Gastrocnemius medialis (tissue), 4 donors: ENCODE data around the gene ATP6AP2. TPM values are rescaled to one million over a fixed set of nuclear protein-coding genes. Genes with fewer than 3 reads are reported as not detected.
A peak's percentile ranks its signal among the peaks of the same experiment; 100 is the strongest.

ENCODE experiments used
- ATAC-seq, 2 donors: fragments of 150-250 bp; one replicate each; pipeline ENCODE4 v1.9.1; 2016
- DNase-seq, 2 donors: peaks; one replicate each; pipeline ENCODE4 v3.0.0-alpha.2; 2019
- H3K27ac ChIP-seq, 4 donors: fragments of 200-600 bp; sonication (generic); 1 replicate in 1 of 4; 2 replicates in 3 of 4; pipeline ENCODE4 v1.5.1; 2016 to 2018; ENCODE audit warnings: mild to moderate bottlenecking in 2 of 4, moderate library complexity in 1 of 4
- H3K27me3 ChIP-seq, 3 donors: fragments of 200-600 bp; sonication (generic) in 2 of 3; 1 replicate in 1 of 3; 2 replicates in 2 of 3; pipeline versions ENCODE4 v1.5.1 to v1.6.0; 2016 to 2019; ENCODE audit warnings: mild to moderate bottlenecking in 1 of 3, moderate library complexity in 1 of 3
- H3K36me3 ChIP-seq, 2 donors: fragments of 200-600 bp; sonication (generic) in 1 of 2; one replicate each; pipeline ENCODE4 v1.5.1; 2017 to 2018
- H3K4me1 ChIP-seq, 2 donors: fragments of 200-600 bp; sonication (generic) in 1 of 2; one replicate each; pipeline ENCODE4 v1.5.1; 2016 to 2017; ENCODE audit warnings: mild to moderate bottlenecking in 2 of 2
- H3K4me3 ChIP-seq, 4 donors: fragments of 200-600 bp; sonication (generic) in 3 of 4; 1 replicate in 1 of 4; 2 replicates in 3 of 4; pipeline ENCODE4 v1.5.1; 2016 to 2019; ENCODE audit warnings: mild to moderate bottlenecking in 2 of 4
- H3K9me3 ChIP-seq, 3 donors: fragments of 200-600 bp; sonication (generic) in 2 of 3; 1 replicate in 1 of 3; 2 replicates in 2 of 3; pipeline ENCODE4 v1.5.1; 2016 to 2019
- POLR2A ChIP-seq, 2 donors: fragments of 450-650 bp; IDR thresholded peaks; one replicate each; pipeline ENCODE4 v1.6.1; 2017; ENCODE audit warnings: antibody characterized with exemption in 2 of 2, mild to moderate bottlenecking in 2 of 2, moderate library complexity in 2 of 2
- in situ Hi-C, 4 donors: fragments of 200-750 bp; cut with MboI; loops; one replicate each; pipeline versions ENCODE4 v1.15.0 to v1.8.0; 2017; ENCODE audit warnings: low sequenced_read_pairs in 4 of 4
- intact Hi-C: fragments of 100-400 bp; cut with DNase I; formaldehyde crosslinking; loops from one replicate; pipeline ENCODE4 v1.15.1; 2023; ENCODE audit warnings: low total_unique reads
- total RNA-seq, 4 donors: library from RNA; depleted of rRNA; stranded (reverse); fragments of >200 nt; gene quantifications; one replicate each; pipeline versions ENCODE4 v1.1.0 to v1.2.3, GENCODE V29; 2016
- TF ChIP-seq, protein P1 (sequence below), 5 experiments: fragments of 450-650 bp in 3 of 5; fragments of 200-600 bp in 2 of 5; sonication (generic) in 2 of 5; IDR thresholded peaks in 4 of 5; conservative IDR thresholded peaks in 1 of 5; 1 replicate in 4 of 5; 2 replicates in 1 of 5; pipeline ENCODE4 v1.5.1; 2016 to 2019; ENCODE audit warnings: antibody characterized with exemption in 5 of 5, mild to moderate bottlenecking in 3 of 5, moderate library complexity in 3 of 5

The ATP6AP2 gene
- total RNA-seq, 4 donors from 2014 or later: 23.2 to 40.1 (median 31.5) TPM

- DNase-seq (no peak), ATAC-seq (no peak)
- no peaks in the 10 kb centered on the region for H3K27me3 ChIP-seq
- no peak overlapping the region for H3K4me3 ChIP-seq
- intact Hi-C loops (no loop called here), in situ Hi-C loops (no loop called here)
- TF ChIP-seq POLR2A (IDR thresholded peaks at IDR 0.05): no peak
- TF ChIP-seq, protein P1, sequence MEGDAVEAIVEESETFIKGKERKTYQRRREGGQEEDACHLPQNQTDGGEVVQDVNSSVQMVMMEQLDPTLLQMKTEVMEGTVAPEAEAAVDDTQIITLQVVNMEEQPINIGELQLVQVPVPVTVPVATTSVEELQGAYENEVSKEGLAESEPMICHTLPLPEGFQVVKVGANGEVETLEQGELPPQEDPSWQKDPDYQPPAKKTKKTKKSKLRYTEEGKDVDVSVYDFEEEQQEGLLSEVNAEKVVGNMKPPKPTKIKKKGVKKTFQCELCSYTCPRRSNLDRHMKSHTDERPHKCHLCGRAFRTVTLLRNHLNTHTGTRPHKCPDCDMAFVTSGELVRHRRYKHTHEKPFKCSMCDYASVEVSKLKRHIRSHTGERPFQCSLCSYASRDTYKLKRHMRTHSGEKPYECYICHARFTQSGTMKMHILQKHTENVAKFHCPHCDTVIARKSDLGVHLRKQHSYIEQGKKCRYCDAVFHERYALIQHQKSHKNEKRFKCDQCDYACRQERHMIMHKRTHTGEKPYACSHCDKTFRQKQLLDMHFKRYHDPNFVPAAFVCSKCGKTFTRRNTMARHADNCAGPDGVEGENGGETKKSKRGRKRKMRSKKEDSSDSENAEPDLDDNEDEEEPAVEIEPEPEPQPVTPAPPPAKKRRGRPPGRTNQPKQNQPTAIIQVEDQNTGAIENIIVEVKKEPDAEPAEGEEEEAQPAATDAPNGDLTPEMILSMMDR (IDR thresholded peaks at IDR 0.05 in 4 of 5, conservative IDR thresholded peaks at IDR 0.05 in 1 of 5): no peak
- H3K4me1 ChIP-seq: no peaks in the 10 kb centered on the region
- no peaks in the 10 kb centered on the region for H3K9me3 ChIP-seq
- peaks cover 0 to 51% of the 10 kb centered on the region in 2 donors for H3K36me3 ChIP-seq
- no peak overlapping the region for H3K27ac ChIP-seq
These were observed 47.7 kb downstream of the ATP6AP2 start for GRCh38 chrX:40628506-40628905.

DNA sequence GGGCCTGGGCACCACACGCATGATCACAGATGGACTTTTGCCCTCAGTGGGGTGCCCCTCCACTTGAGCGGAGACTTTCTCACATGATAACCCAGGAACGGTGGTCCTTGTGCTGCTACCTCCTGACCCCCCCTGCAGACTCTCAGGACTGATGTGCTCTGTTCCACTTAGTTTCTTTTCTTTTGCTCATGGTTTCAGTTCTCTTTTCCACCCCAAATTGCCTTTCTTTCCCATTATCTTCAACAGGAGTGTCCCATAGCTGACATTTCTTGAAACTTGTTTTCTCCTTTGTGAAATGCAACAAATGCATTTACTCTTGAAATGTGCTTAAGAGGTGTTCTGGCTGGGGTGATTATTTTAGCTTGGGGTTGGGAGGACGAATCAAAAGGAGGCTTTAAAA is 51.4 kb downstream of the ATP6AP2 start:
- no peak for DNase-seq
- no peaks in the 10 kb centered on the region for H3K9me3 ChIP-seq
- H3K36me3 ChIP-seq: peaks cover 0 to 84% of the 10 kb centered on the region in 2 donors
- ATAC-seq: no peak
- intact Hi-C loops: no loop called here
- H3K27ac ChIP-seq: no peak overlapping the region
- no peaks in the 10 kb centered on the region for H3K27me3 ChIP-seq
- no peak overlapping the region for H3K4me3 ChIP-seq
- in situ Hi-C loops: no loop called here
- TF ChIP-seq, protein P1 (IDR thresholded peaks at IDR 0.05 in 4 of 5, conservative IDR thresholded peaks at IDR 0.05 in 1 of 5): no peak
- TF ChIP-seq POLR2A (IDR thresholded peaks at IDR 0.05): no peak
- H3K4me1 ChIP-seq: no peaks in the 10 kb centered on the region

DNA sequence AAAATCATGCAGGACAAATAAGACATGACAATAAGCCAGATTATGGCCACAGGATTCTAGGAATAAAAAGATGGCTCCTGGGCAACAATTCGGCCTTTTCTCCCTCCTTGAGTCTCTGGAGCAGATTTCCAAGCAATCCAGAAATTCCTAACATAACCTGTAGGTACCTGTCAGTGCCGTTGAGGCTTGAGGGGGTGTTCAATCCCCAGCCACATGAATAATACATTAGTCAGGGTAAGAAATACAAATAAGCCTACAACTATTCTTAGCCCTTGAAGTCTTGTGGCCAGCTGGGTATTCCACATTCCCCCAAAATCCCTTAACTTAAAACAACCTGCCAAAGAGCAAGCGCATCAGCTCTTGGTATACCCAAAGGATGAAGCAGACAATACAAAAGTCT is 56.9 kb downstream of the ATP6AP2 start:
- Histone ChIP-seq H3K9me3 (no peaks in the 10 kb centered on the region), H3K4me3 (no peak overlapping the region), H3K27me3 (no peaks in the 10 kb centered on the region), H3K4me1 (peaks cover 0 to 4% of the 10 kb centered on the region in 2 donors), H3K36me3 (peaks cover 0 to 63% of the 10 kb centered on the region in 2 donors), H3K27ac (no peak overlapping the region)
- DNase-seq (no peak), ATAC-seq (no peak)
- intact Hi-C loops: no loop called here
- TF ChIP-seq, protein P1 (IDR thresholded peaks at IDR 0.05 in 4 of 5, conservative IDR thresholded peaks at IDR 0.05 in 1 of 5): no peak
- no peak for TF ChIP-seq POLR2A (IDR thresholded peaks at IDR 0.05)
- in situ Hi-C loops: no loop called here

DNA sequence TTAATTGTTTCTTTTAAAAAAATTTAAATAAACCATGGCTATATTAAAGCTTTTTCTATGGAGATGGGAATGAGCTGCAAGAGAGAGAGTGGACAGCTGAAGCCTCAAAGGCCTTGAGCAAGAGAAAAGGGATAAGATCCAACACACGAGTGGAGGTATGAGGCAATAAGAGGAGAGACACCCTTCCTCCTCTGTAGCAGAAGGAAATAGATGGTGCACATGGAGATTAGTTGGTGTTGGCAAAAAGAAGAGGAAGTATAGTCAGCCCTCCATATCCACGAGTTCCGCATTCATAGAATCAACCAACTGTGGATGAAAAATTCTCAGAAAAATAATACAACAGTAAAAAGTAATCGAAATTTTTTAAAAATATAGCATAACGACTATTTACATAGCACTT is 63.4 kb downstream of the ATP6AP2 start:
- Histone ChIP-seq H3K9me3 (no peaks in the 10 kb centered on the region), H3K4me3 (peak overlapping the region in 3 of 4 donors; percentile 31 to 54 (median 37)), H3K4me1 (peaks cover 17% of the 10 kb centered on the region in 2 donors), H3K27me3 (no peaks in the 10 kb centered on the region), H3K36me3 (peaks cover 0 to 2% of the 10 kb centered on the region in 2 donors), H3K27ac (peak overlapping the region; percentile 59 to 80 (median 70))
- in situ Hi-C loops (loop anchor here in 1 of 4 donors (10.0 kb wide), 2 partner anchors 471 to 691 kb away; partner anchors contain the start of gene DDX3X), intact Hi-C loops (loop anchor here (10.0 kb wide), 1 partner anchor 301 kb away; no protein-coding TSS in a partner anchor)
- ATAC-seq: peak; percentile 30 to 54
- no peak for TF ChIP-seq POLR2A (IDR thresholded peaks at IDR 0.05)
- TF ChIP-seq, protein P1 (IDR thresholded peaks at IDR 0.05 in 4 of 5, conservative IDR thresholded peaks at IDR 0.05 in 1 of 5): no peak
- peak in 1 of 2 donors; percentile 28 for DNase-seq
